K562 (cell line): ENCODE measurements around the gene ME3. TPM values are rescaled to one million over a fixed set of nuclear protein-coding genes. Genes with fewer than 3 reads are reported as not detected.
A peak's percentile ranks its signal among the peaks of the same experiment; 100 is the strongest.

ENCODE experiments used
- HNRNPLL ChIP-seq: fragments of 200-400 bp; formaldehyde crosslinking; IDR thresholded peaks from 2 replicates; pipeline ENCODE4 v1.6.1; 2017; ENCODE audit warnings: low read length, low read depth, mild to moderate bottlenecking; ENCODE audit not compliant: poor library complexity, severe bottlenecking
- NEUROD1 ChIP-seq: fragments of 150-350 bp; IDR thresholded peaks from 2 replicates; pipeline ENCODE4 v1.6.1; 2014; ENCODE audit warnings: borderline replicate concordance, low read length, low read depth; ENCODE audit not compliant: partially characterized antibody
- PHF21A ChIP-seq: fragments of 450-650 bp; IDR thresholded peaks from 2 replicates; pipeline ENCODE4 v1.6.1; 2017; ENCODE audit warnings: low read depth, borderline replicate concordance
- SIRT6 ChIP-seq: IDR thresholded peaks from one replicate; pipeline ENCODE4 v1.6.1; 2012; ENCODE audit warnings: low read depth, mild to moderate bottlenecking, control low read depth, inconsistent platforms, low read length, moderate library complexity
- TEAD4 ChIP-seq, 2 experiments: sonication (generic) in 1 of 2; formaldehyde crosslinking in 1 of 2; IDR thresholded peaks; 2 replicates each; pipeline versions ENCODE4 v1.6.1 to v1.8.0; 2012 to 2022; ENCODE audit warnings: borderline replicate concordance in 1 of 2, inconsistent platforms in 1 of 2, low read length in 1 of 2, mild to moderate bottlenecking in 1 of 2, missing genetic modification reagents in 1 of 2
- ZC3H8 ChIP-seq: fragments of 450-650 bp; IDR thresholded peaks from 2 replicates; pipeline ENCODE4 v1.6.1; 2017
- ZNF165 ChIP-seq: fragments of 250-450 bp; sonication (Bioruptor Pico); IDR thresholded peaks from 2 replicates; pipeline ENCODE4 v1.4.0; 2020; ENCODE audit warnings: borderline replicate concordance
- ZNF696 ChIP-seq: fragments of 250-450 bp; sonication (Bioruptor Pico); conservative IDR thresholded peaks from 2 replicates; pipeline ENCODE4 v1.4.0; 2020; ENCODE audit warnings: mild to moderate bottlenecking, moderate library complexity
- polyA plus RNA-seq, 8 experiments: library from polyadenylated mRNA; depleted of rRNA in 4 of 8; stranded (reverse) in 5 of 8; unstranded in 3 of 8; fragments of >200 nt; fragmentation: Nextera tagmentation in 2 of 8; fragmentation: Illumina TruSeq in 1 of 8; extraction: Ambion mirVana in 2 of 8; extraction: Trizol in 1 of 8; gene quantifications; 2 replicates each; pipeline versions ENCODE4 v1.2.1 to v1.2.3, GENCODE V29; 2011 to 2014; ENCODE audit warnings: inconsistent platforms in 1 of 8, missing spikeins in 1 of 8
- total RNA-seq, 7 experiments: library from RNA; depleted of rRNA in 6 of 7; stranded (reverse); fragments of >200 nt in 6 of 7; fragmentation: Illumina TruSeq in 2 of 7; extraction: Trizol in 2 of 7; gene quantifications; 2 replicates each; pipeline versions ENCODE4 v1.2.1 to v1.2.3, GENCODE V29; 2011 to 2021; ENCODE audit warnings: low replicate concordance in 1 of 7
- TF ChIP-seq, protein P1 (sequence below): fragments of 250-450 bp; sonication (Bioruptor Pico); IDR thresholded peaks from 2 replicates; pipeline ENCODE4 v1.4.0; 2020
- TF ChIP-seq, protein P2 (sequence below): fragments of 200-400 bp; formaldehyde crosslinking; IDR thresholded peaks from 2 replicates; pipeline ENCODE4 v1.6.1; 2017; ENCODE audit warnings: mild to moderate bottlenecking, low read depth, low read length, moderate library complexity
- TF ChIP-seq, protein P3 (sequence below): sonication (generic); formaldehyde crosslinking; IDR thresholded peaks from 2 replicates; pipeline ENCODE4 v1.8.1; 2023; ENCODE audit warnings: mild to moderate bottlenecking, missing genetic modification reagents
- TF ChIP-seq, protein P4 (sequence below): sonication (generic); formaldehyde crosslinking; IDR thresholded peaks from 2 replicates; pipeline ENCODE4 v1.8.0; 2023; ENCODE audit warnings: mild to moderate bottlenecking, missing genetic modification reagents

ME3 gene
- total and polyA plus RNA-seq, 9 of the 15 experiments (the other 6 are each of a cell fraction or from before 2014, with no cell fraction given) = not detected

DNA sequence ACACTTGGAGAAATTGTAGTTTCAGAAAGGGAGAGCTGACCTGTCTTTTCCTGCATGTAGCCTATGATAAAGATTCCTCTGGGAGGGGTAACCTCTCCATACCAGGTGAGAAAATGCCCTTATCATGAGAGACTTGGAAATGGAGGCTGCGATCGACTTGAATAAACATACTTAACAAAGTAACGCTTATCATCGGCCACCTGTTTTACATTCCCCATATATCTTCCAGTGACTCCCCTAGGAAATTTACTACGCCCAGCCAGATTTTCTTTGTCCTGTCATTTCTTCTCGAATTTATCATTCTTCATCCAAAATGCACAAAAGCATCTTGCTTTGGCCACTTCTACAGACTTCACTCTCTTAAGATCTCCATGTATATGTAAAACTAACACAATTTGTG lies 154.2 kb downstream of the ME3 start (continued):
- TF ChIP-seq TEAD4 (IDR thresholded peaks at IDR 0.05; ENCODE audit: low read length) (peak; percentile 64; the same call in 1 of the 2 replicates), TEAD4 (CRISPR knock-in tag; IDR thresholded peaks at IDR 0.05; ENCODE audit: borderline replicate concordance) (no peak), NEUROD1 (no peak), ZNF165 (no peak), PHF21A (0 out of 2 replicates have a peak, but pooled peaks have one; percentile 21), ZNF696 (CRISPR knock-in tag) (no peak), HNRNPLL (no peak), SIRT6 (no peak), ZC3H8 (no peak)
- TF ChIP-seq, protein P1, sequence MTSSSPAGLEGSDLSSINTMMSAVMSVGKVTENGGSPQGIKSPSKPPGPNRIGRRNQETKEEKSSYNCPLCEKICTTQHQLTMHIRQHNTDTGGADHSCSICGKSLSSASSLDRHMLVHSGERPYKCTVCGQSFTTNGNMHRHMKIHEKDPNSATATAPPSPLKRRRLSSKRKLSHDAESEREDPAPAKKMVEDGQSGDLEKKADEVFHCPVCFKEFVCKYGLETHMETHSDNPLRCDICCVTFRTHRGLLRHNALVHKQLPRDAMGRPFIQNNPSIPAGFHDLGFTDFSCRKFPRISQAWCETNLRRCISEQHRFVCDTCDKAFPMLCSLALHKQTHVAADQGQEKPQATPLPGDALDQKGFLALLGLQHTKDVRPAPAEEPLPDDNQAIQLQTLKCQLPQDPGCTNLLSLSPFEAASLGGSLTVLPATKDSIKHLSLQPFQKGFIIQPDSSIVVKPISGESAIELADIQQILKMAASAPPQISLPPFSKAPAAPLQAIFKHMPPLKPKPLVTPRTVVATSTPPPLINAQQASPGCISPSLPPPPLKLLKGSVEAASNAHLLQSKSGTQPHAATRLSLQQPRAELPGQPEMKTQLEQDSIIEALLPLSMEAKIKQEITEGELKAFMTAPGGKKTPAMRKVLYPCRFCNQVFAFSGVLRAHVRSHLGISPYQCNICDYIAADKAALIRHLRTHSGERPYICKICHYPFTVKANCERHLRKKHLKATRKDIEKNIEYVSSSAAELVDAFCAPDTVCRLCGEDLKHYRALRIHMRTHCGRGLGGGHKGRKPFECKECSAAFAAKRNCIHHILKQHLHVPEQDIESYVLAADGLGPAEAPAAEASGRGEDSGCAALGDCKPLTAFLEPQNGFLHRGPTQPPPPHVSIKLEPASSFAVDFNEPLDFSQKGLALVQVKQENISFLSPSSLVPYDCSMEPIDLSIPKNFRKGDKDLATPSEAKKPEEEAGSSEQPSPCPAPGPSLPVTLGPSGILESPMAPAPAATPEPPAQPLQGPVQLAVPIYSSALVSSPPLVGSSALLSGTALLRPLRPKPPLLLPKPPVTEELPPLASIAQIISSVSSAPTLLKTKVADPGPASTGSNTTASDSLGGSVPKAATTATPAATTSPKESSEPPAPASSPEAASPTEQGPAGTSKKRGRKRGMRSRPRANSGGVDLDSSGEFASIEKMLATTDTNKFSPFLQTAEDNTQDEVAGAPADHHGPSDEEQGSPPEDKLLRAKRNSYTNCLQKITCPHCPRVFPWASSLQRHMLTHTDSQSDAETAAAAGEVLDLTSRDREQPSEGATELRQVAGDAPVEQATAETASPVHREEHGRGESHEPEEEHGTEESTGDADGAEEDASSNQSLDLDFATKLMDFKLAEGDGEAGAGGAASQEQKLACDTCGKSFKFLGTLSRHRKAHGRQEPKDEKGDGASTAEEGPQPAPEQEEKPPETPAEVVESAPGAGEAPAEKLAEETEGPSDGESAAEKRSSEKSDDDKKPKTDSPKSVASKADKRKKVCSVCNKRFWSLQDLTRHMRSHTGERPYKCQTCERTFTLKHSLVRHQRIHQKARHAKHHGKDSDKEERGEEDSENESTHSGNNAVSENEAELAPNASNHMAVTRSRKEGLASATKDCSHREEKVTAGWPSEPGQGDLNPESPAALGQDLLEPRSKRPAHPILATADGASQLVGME (CRISPR knock-in tag) = no peak
- TF ChIP-seq, protein P2, sequence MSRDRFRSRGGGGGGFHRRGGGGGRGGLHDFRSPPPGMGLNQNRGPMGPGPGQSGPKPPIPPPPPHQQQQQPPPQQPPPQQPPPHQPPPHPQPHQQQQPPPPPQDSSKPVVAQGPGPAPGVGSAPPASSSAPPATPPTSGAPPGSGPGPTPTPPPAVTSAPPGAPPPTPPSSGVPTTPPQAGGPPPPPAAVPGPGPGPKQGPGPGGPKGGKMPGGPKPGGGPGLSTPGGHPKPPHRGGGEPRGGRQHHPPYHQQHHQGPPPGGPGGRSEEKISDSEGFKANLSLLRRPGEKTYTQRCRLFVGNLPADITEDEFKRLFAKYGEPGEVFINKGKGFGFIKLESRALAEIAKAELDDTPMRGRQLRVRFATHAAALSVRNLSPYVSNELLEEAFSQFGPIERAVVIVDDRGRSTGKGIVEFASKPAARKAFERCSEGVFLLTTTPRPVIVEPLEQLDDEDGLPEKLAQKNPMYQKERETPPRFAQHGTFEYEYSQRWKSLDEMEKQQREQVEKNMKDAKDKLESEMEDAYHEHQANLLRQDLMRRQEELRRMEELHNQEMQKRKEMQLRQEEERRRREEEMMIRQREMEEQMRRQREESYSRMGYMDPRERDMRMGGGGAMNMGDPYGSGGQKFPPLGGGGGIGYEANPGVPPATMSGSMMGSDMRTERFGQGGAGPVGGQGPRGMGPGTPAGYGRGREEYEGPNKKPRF = no peak
- TF ChIP-seq, protein P3, sequence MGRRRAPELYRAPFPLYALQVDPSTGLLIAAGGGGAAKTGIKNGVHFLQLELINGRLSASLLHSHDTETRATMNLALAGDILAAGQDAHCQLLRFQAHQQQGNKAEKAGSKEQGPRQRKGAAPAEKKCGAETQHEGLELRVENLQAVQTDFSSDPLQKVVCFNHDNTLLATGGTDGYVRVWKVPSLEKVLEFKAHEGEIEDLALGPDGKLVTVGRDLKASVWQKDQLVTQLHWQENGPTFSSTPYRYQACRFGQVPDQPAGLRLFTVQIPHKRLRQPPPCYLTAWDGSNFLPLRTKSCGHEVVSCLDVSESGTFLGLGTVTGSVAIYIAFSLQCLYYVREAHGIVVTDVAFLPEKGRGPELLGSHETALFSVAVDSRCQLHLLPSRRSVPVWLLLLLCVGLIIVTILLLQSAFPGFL (CRISPR knock-in tag) = no peak
- TF ChIP-seq, protein P4, sequence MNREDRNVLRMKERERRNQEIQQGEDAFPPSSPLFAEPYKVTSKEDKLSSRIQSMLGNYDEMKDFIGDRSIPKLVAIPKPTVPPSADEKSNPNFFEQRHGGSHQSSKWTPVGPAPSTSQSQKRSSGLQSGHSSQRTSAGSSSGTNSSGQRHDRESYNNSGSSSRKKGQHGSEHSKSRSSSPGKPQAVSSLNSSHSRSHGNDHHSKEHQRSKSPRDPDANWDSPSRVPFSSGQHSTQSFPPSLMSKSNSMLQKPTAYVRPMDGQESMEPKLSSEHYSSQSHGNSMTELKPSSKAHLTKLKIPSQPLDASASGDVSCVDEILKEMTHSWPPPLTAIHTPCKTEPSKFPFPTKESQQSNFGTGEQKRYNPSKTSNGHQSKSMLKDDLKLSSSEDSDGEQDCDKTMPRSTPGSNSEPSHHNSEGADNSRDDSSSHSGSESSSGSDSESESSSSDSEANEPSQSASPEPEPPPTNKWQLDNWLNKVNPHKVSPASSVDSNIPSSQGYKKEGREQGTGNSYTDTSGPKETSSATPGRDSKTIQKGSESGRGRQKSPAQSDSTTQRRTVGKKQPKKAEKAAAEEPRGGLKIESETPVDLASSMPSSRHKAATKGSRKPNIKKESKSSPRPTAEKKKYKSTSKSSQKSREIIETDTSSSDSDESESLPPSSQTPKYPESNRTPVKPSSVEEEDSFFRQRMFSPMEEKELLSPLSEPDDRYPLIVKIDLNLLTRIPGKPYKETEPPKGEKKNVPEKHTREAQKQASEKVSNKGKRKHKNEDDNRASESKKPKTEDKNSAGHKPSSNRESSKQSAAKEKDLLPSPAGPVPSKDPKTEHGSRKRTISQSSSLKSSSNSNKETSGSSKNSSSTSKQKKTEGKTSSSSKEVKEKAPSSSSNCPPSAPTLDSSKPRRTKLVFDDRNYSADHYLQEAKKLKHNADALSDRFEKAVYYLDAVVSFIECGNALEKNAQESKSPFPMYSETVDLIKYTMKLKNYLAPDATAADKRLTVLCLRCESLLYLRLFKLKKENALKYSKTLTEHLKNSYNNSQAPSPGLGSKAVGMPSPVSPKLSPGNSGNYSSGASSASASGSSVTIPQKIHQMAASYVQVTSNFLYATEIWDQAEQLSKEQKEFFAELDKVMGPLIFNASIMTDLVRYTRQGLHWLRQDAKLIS = no peak
